HepG2 (cell line): Measurements from ENCODE around the gene KLHL21. TPM values are rescaled to one million over a fixed set of nuclear protein-coding genes. Genes with fewer than 3 reads are reported as not detected.

Experiments
- ATF3 ChIP-seq: sonication (generic); formaldehyde crosslinking; IDR thresholded peaks from 2 replicates; pipeline ENCODE4 v1.4.0; 2020; ENCODE audit warnings: missing genetic modification reagents
- CENPBD1 ChIP-seq: sonication (generic); formaldehyde crosslinking; IDR thresholded peaks from 2 replicates; pipeline ENCODE4 v1.8.0; 2022; ENCODE audit warnings: missing genetic modification reagents, low read depth, mild to moderate bottlenecking, borderline replicate concordance
- FIP1L1 ChIP-seq: fragments of 200-400 bp; formaldehyde crosslinking; IDR thresholded peaks from 2 replicates; pipeline ENCODE4 v1.6.1; 2018; ENCODE audit warnings: low read depth, mild to moderate bottlenecking, low read length, moderate library complexity, borderline replicate concordance; ENCODE audit not compliant: insufficient read depth
- FOXK2 ChIP-seq: fragments of 450-650 bp; IDR thresholded peaks from 2 replicates; pipeline ENCODE4 v1.6.1; 2016
- FOXP1 ChIP-seq, 2 experiments: fragments of 450-650 bp in 1 of 2; IDR thresholded peaks; 2 replicates each; pipeline ENCODE4 v1.6.1; 2017 to 2018; ENCODE audit warnings: antibody characterized with exemption in 1 of 2
- IKZF4 ChIP-seq: sonication (generic); formaldehyde crosslinking; IDR thresholded peaks from 2 replicates; pipeline ENCODE4 v1.5.1; 2020; ENCODE audit warnings: borderline replicate concordance, mild to moderate bottlenecking, low read depth, missing genetic modification reagents; ENCODE audit errors: not compliant biosample characterization
- NKX3-1 ChIP-seq: sonication (generic); formaldehyde crosslinking; IDR thresholded peaks from 2 replicates; pipeline ENCODE4 v1.5.0; 2020; ENCODE audit warnings: missing genetic modification reagents
- NR1H2 ChIP-seq: sonication (generic); formaldehyde crosslinking; IDR thresholded peaks from 2 replicates; pipeline ENCODE4 v1.8.1; 2022; ENCODE audit warnings: low read depth, missing genetic modification reagents, borderline replicate concordance
- RAD51 ChIP-seq: fragments of 450-650 bp; IDR thresholded peaks from 2 replicates; pipeline ENCODE4 v1.6.1; 2016; ENCODE audit warnings: borderline replicate concordance
- STAT6 ChIP-seq: sonication (generic); formaldehyde crosslinking; IDR thresholded peaks from 2 replicates; pipeline ENCODE4 v1.4.0; 2020; ENCODE audit warnings: missing genetic modification reagents, mild to moderate bottlenecking, borderline replicate concordance
- TBX2 ChIP-seq: sonication (generic); formaldehyde crosslinking; IDR thresholded peaks from 2 replicates; pipeline ENCODE4 v1.5.0; 2020; ENCODE audit warnings: missing genetic modification reagents, mild to moderate bottlenecking, borderline replicate concordance
- ZBTB14 ChIP-seq: sonication (generic); formaldehyde crosslinking; IDR thresholded peaks from 2 replicates; pipeline ENCODE4 v1.4.0; 2020; ENCODE audit warnings: missing genetic modification reagents
- ZFP91 ChIP-seq: sonication (generic); formaldehyde crosslinking; IDR thresholded peaks from 2 replicates; pipeline ENCODE4 v1.9.0; 2022; ENCODE audit warnings: missing genetic modification reagents, mild to moderate bottlenecking, borderline replicate concordance
- ZNF382 ChIP-seq: sonication (generic); formaldehyde crosslinking; IDR thresholded peaks from 2 replicates; pipeline ENCODE4 v1.5.0; 2020; ENCODE audit warnings: missing genetic modification reagents, mild to moderate bottlenecking, borderline replicate concordance
- ZNF569 ChIP-seq: sonication (generic); formaldehyde crosslinking; IDR thresholded peaks from 2 replicates; pipeline ENCODE4 v1.5.0; 2020; ENCODE audit warnings: mild to moderate bottlenecking, missing genetic modification reagents, moderate library complexity, borderline replicate concordance
- polyA plus RNA-seq, 8 experiments: library from polyadenylated mRNA; depleted of rRNA in 3 of 8; stranded (reverse) in 7 of 8; unstranded in 1 of 8; fragments of >200 nt; fragmentation: Illumina TruSeq in 4 of 8; extraction: Trizol in 4 of 8; gene quantifications; 2 replicates each; pipeline versions ENCODE4 v1.2.1 to v1.2.3, GENCODE V29; 2011 to 2016; ENCODE audit warnings: low read depth in 4 of 8, missing spikeins in 1 of 8, mixed read lengths in 1 of 8; ENCODE audit not compliant: insufficient read depth in 1 of 8
- total RNA-seq, 5 experiments: library from RNA; depleted of rRNA; stranded (reverse); fragments of >200 nt; fragmentation: Illumina TruSeq; extraction: Trizol; gene quantifications; 2 replicates each; pipeline ENCODE4 v1.2.3, GENCODE V29; 2016; ENCODE audit warnings: low read depth in 1 of 5
- TF ChIP-seq, protein P1 (sequence below): IDR thresholded peaks from 2 replicates; pipeline ENCODE4 v1.6.1; 2016; ENCODE audit warnings: low read depth, missing genetic modification reagents, missing compliant biosample characterization

KLHL21 gene
- total and polyA plus RNA-seq, 2 of the 13 experiments (the other 11 are each of a cell fraction or from before 2014, with no cell fraction given) = 14.8 to 25.0 TPM

DNA sequence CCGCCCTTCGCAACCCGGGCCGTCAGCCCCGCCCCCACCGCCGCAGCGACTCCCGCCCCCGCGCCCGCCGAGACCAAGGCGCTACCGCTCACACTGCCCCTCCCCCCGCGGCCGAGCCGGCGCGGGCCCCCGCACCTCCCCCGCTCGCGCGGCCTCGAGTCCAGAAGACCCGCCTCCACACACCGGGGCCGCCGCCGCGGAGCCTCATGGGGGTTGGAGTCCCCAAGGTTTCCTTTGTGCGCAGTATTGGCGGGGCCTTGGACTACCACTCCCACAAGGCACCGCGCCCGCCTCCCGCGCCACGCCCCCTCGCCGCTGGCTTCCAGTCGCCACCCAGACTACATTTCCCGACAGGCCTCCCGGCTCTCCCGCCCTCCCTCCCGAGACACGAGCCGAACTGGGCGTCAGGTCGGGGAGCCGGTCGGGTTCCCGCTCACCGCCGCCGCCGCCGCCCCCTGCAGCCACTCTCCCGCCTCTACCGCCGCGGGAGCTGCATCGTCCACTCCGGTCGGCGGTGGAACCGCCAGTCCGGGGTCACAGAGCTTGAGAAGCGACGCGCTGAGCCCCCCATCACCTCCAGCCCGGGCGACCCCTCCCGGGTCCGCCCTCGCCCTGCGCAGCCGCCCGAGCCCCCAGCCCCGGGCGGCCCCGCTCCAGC is 10.8 kb upstream of the KLHL21 start, which contains the start of gene PHF13 (continued):
- TF ChIP-seq ZBTB14 (CRISPR knock-in tag) (peak; percentile 90), CENPBD1 (CRISPR knock-in tag) (no peak), FOXP1 (IDR thresholded peaks at IDR 0.05) (no peak), FOXP1 (CRISPR knock-in tag; IDR thresholded peaks at IDR 0.05) (peak; percentile 18; the same call in 1 of the 2 replicates), ZNF382 (CRISPR knock-in tag) (no peak), ZFP91 (CRISPR knock-in tag) (no peak), NR1H2 (CRISPR knock-in tag) (no peak), NKX3-1 (CRISPR knock-in tag) (no peak), ZNF569 (CRISPR knock-in tag) (no peak), STAT6 (CRISPR knock-in tag) (no peak), TBX2 (peak; percentile 53; the same call in 1 of the 2 replicates), FIP1L1 (no peak), IKZF4 (no peak), FOXK2 (no peak), ATF3 (CRISPR knock-in tag) (no peak), RAD51 (no peak)
- TF ChIP-seq, protein P1, sequence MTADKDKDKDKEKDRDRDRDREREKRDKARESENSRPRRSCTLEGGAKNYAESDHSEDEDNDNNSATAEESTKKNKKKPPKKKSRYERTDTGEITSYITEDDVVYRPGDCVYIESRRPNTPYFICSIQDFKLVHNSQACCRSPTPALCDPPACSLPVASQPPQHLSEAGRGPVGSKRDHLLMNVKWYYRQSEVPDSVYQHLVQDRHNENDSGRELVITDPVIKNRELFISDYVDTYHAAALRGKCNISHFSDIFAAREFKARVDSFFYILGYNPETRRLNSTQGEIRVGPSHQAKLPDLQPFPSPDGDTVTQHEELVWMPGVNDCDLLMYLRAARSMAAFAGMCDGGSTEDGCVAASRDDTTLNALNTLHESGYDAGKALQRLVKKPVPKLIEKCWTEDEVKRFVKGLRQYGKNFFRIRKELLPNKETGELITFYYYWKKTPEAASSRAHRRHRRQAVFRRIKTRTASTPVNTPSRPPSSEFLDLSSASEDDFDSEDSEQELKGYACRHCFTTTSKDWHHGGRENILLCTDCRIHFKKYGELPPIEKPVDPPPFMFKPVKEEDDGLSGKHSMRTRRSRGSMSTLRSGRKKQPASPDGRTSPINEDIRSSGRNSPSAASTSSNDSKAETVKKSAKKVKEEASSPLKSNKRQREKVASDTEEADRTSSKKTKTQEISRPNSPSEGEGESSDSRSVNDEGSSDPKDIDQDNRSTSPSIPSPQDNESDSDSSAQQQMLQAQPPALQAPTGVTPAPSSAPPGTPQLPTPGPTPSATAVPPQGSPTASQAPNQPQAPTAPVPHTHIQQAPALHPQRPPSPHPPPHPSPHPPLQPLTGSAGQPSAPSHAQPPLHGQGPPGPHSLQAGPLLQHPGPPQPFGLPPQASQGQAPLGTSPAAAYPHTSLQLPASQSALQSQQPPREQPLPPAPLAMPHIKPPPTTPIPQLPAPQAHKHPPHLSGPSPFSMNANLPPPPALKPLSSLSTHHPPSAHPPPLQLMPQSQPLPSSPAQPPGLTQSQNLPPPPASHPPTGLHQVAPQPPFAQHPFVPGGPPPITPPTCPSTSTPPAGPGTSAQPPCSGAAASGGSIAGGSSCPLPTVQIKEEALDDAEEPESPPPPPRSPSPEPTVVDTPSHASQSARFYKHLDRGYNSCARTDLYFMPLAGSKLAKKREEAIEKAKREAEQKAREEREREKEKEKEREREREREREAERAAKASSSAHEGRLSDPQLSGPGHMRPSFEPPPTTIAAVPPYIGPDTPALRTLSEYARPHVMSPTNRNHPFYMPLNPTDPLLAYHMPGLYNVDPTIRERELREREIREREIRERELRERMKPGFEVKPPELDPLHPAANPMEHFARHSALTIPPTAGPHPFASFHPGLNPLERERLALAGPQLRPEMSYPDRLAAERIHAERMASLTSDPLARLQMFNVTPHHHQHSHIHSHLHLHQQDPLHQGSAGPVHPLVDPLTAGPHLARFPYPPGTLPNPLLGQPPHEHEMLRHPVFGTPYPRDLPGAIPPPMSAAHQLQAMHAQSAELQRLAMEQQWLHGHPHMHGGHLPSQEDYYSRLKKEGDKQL = no peak
